ENCODE data around the gene HTR4. TPM values are rescaled to one million over a fixed set of nuclear protein-coding genes. Genes with fewer than 3 reads are reported as not detected.

The HTR4 gene
- total and polyA plus RNA-seq, 2 of the 4 experiments (the other 2 are of a cell fraction), result not detected

DNA sequence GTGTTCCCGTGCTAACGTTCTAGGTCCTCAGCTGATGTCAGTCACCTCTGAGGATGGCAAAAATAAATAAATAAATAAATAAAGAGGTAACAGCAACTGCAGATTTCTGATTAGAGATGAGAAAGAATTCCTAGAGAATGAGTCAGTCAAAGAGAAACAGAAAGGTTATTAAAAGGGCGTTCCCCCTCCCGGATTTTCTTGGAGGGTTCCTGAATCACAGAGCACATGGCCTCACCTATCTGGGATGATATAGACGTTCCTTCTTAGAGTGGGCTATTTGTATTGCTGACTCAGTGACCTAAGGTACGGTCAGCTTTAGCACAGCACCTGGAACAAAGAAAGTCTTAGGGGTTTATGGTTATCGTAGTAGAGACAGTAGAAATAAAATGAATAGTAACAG, 30.6 kb downstream of the HTR4 start:
- no peaks in the 10 kb centered on the region for H3K4me1 ChIP-seq (ENCODE audit: control insufficient read depth, insufficient read depth, low read length)
- H3K9me3 ChIP-seq (ENCODE audit: control insufficient read depth, insufficient read depth, low read length), result no peaks in the 10 kb centered on the region
- H3K27ac ChIP-seq (ENCODE audit: insufficient read depth, low read length), result no peak overlapping the region
- H2BK20ac ChIP-seq (ENCODE audit: low read depth, low read length), result no peak overlapping the region
- no peak overlapping the region for H3K23ac ChIP-seq (ENCODE audit: low read depth, low read length)
- no peaks in the 10 kb centered on the region for H3K36me3 ChIP-seq (ENCODE audit: control insufficient read depth, insufficient read depth, low read length)
- no peak overlapping the region for H4K91ac ChIP-seq (ENCODE audit: insufficient read depth, low read depth, low read length)
- no peaks in the 10 kb centered on the region for H3K79me1 ChIP-seq (ENCODE audit: low read depth in 1 of 2, low read length in 2 of 2)
- H3K18ac ChIP-seq (ENCODE audit: low read depth, low read length), result no peak overlapping the region
- ATAC-seq (ENCODE audit: low read depth) (no peak), DNase-seq (no peak)
- H3K4me3 ChIP-seq (ENCODE audit: insufficient read depth, low read depth, low read length), result no peak overlapping the region
- dilution Hi-C loops (cut with HindIII; ENCODE audit: low sequenced_read_pairs, unreplicated experiment), result no loop called here
- intact Hi-C loops (cut with micrococcal nuclease), result no loop called here
- H3K9me1 ChIP-seq (ENCODE audit: insufficient read depth, low read length), result no peaks in the 10 kb centered on the region
- no peak overlapping the region for H3K14ac ChIP-seq (replicated peaks; ENCODE audit: low read depth, low read length)
- no peak for TF ChIP-seq SMC3 (IDR thresholded peaks at IDR 0.05; ENCODE audit: low read depth, low read length)
- no peak for TF ChIP-seq RAD21 (IDR thresholded peaks at IDR 0.05; ENCODE audit: low read length)
- TF ChIP-seq BHLHE40 (IDR thresholded peaks at IDR 0.05; ENCODE audit: low read depth, low read length), result no peak
- no peak for TF ChIP-seq ELK1 (IDR thresholded peaks at IDR 0.05; ENCODE audit: borderline replicate concordance, low read depth, low read length)
- TF ChIP-seq FOS (IDR thresholded peaks at IDR 0.05; ENCODE audit: low read depth, low read length), result no peak
- TF ChIP-seq CTCF (conservative IDR thresholded peaks at IDR 0.05; ENCODE audit: low read depth, low read length), result no peak
- TF ChIP-seq MAZ (IDR thresholded peaks at IDR 0.05; ENCODE audit: borderline replicate concordance, low read depth, low read length), result no peak
- TF ChIP-seq NFE2L2 (IDR thresholded peaks at IDR 0.05; ENCODE audit: low read depth, low read length), result no peak
- no peak for TF ChIP-seq MXI1 (IDR thresholded peaks at IDR 0.05; ENCODE audit: borderline replicate concordance, low read depth, low read length)
- no TSS peak for BruUV-seq (replicated peaks)
- WGBS, 2 experiments (ENCODE audit: extremely low coverage in 2 of 2, insufficient read length in 1 of 2), result 100% methylated on average over 1 of the region's 7 CpGs; no CpG with 5 or more reads in 1 of the 2 experiments
- H2AK5ac ChIP-seq (ENCODE audit: low read depth, low read length), result no peak overlapping the region
- H2BK5ac ChIP-seq (ENCODE audit: low read depth, low read length, poor library complexity, severe bottlenecking), result no peak overlapping the region
- H2AK9ac ChIP-seq (replicated peaks; ENCODE audit: low read depth, low read length, poor library complexity), result no peak overlapping the region
- POLR2A ChIA-PET (ENCODE audit: unreplicated experiment), result no interaction called here
- in situ Hi-C loops (cut with MboI; ENCODE audit: low sequenced_read_pairs), result no loop called here
- no peaks in the 10 kb centered on the region for H3K27me3 ChIP-seq (ENCODE audit: control insufficient read depth, insufficient read depth, low read length)
- H3K56ac ChIP-seq (ENCODE audit: extremely low read depth, insufficient read depth, low read length), result no peak overlapping the region
- H4K8ac ChIP-seq (ENCODE audit: low read depth in 2 of 2, low read length in 2 of 2), result no peak overlapping the region
- H2BK15ac ChIP-seq (ENCODE audit: low read depth, low read length), result no peak overlapping the region
- no peak overlapping the region for H3K4ac ChIP-seq (ENCODE audit: low read depth, low read length)
- no peak overlapping the region for H2BK120ac ChIP-seq (ENCODE audit: low read depth, low read length)
- CTCF ChIA-PET, result no interaction called here
- H3K9ac ChIP-seq (ENCODE audit: low read depth, low read length), result no peak overlapping the region
- H4K20me1 ChIP-seq (ENCODE audit: insufficient read depth, low read length), result no peaks in the 10 kb centered on the region
- no peak overlapping the region for H4K5ac ChIP-seq (ENCODE audit: low read depth, low read length)
- no peak overlapping the region for H2AFZ ChIP-seq (replicated peaks; ENCODE audit: low read length, poor library complexity)
- no peak overlapping the region for H3K4me2 ChIP-seq (ENCODE audit: low read depth, low read length)

All from IMR-90 (cell line).